Measurements from ENCODE around the gene ERVMER34-1. TPM values are rescaled to one million over a fixed set of nuclear protein-coding genes. Genes with fewer than 3 reads are reported as not detected.
A peak's percentile ranks its signal among the peaks of the same experiment; 100 is the strongest.

The ERVMER34-1 gene, protein sequence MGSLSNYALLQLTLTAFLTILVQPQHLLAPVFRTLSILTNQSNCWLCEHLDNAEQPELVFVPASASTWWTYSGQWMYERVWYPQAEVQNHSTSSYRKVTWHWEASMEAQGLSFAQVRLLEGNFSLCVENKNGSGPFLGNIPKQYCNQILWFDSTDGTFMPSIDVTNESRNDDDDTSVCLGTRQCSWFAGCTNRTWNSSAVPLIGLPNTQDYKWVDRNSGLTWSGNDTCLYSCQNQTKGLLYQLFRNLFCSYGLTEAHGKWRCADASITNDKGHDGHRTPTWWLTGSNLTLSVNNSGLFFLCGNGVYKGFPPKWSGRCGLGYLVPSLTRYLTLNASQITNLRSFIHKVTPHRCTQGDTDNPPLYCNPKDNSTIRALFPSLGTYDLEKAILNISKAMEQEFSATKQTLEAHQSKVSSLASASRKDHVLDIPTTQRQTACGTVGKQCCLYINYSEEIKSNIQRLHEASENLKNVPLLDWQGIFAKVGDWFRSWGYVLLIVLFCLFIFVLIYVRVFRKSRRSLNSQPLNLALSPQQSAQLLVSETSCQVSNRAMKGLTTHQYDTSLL
- total RNA-seq: 2.9 and 3.4 TPM in 2 replicates
- polyA plus RNA-seq: 2.9 and 3.2 TPM in 2 replicates

DNA sequence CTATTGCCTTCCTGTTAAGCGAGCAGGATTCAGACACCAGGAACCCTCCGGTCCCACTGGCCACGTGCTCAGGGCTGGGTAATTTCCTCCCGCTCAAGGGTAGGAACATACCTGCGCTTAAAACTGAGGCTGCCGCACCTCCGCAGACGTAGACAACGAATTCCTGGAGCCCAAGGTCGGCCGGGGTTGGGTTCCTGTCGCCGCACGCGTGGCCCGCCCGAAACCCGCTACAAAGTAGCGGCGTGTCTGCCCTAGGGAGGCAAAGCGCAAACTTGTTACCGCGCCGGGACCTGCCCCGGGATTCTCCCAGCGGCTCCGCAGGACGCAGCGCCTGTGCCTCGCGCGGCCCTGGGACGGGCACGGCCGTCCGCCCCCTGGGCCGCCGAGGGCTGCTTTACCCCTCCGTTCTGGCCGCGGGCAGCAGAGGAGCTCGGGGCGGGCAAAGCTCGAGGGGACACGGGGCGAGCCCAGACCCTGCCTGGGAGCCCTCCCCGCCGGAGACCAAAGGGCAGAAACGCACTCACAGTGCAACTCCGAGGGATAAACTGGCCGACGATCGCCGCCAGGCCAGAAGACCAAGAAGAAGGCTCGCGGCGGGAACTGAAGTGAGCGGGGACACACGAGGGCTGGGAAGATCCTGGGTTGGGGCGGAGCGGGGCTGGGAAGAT lies at the start of gene ERVMER34-1:
Gene ERVMER34-1 (minus strand): TSS at position 607 of the 668 bp plus-strand sequence. CDS start 5,905 bp downstream, outside the sequence.
- H3K4me3 ChIP-seq: peak within 1 kb of the TSS; percentile 26
- no peaks in the 10 kb centered on the region for H3K9me3 ChIP-seq (ENCODE audit: low read depth)
- peaks cover 11% of the 10 kb centered on the region for H3K27me3 ChIP-seq
- no peak within 1 kb of the TSS for H3K27ac ChIP-seq
- H3K36me3 ChIP-seq: no peaks in the 10 kb centered on the region
- peak; percentile 29 to 64 for DNase-seq (ENCODE audit: low read depth in 1 of 2, low spot score in 1 of 2)
- H3K4me1 ChIP-seq (ENCODE audit: low read depth): peaks cover 12% of the 10 kb centered on the region
- TF ChIP-seq, protein P1, sequence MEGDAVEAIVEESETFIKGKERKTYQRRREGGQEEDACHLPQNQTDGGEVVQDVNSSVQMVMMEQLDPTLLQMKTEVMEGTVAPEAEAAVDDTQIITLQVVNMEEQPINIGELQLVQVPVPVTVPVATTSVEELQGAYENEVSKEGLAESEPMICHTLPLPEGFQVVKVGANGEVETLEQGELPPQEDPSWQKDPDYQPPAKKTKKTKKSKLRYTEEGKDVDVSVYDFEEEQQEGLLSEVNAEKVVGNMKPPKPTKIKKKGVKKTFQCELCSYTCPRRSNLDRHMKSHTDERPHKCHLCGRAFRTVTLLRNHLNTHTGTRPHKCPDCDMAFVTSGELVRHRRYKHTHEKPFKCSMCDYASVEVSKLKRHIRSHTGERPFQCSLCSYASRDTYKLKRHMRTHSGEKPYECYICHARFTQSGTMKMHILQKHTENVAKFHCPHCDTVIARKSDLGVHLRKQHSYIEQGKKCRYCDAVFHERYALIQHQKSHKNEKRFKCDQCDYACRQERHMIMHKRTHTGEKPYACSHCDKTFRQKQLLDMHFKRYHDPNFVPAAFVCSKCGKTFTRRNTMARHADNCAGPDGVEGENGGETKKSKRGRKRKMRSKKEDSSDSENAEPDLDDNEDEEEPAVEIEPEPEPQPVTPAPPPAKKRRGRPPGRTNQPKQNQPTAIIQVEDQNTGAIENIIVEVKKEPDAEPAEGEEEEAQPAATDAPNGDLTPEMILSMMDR (IDR thresholded peaks at IDR 0.05; ENCODE audit: low read depth, low read length): no peak

DNA sequence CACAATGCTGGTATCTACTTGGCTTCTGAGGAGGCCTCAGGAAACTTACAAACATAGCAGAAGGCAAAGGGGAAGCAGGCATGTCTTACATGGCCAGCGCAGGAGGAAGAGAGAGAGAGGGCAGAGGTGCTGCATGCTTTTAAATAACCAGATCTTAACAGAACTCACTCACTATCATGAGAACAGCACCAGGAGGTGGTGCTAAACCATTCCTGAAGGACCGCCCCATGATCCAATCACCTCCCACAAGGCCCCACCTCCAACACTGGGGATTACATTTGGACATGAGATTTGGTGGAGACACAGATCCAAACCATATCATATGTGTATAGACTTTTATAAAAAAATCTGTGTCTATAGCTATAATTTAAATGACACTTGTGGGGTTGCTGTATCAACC lies 48.6 kb upstream of the ERVMER34-1 start:
- Histone ChIP-seq H3K36me3 (no peaks in the 10 kb centered on the region), H3K4me3 (no peak overlapping the region), H3K4me1 (ENCODE audit: low read depth) (no peaks in the 10 kb centered on the region), H3K27me3 (no peaks in the 10 kb centered on the region), H3K9me3 (ENCODE audit: low read depth) (no peaks in the 10 kb centered on the region), H3K27ac (no peak overlapping the region)
- TF ChIP-seq, protein P1 (IDR thresholded peaks at IDR 0.05; ENCODE audit: low read depth, low read length): no peak
- no peak for DNase-seq (ENCODE audit: low read depth in 1 of 2, low spot score in 1 of 2)

DNA sequence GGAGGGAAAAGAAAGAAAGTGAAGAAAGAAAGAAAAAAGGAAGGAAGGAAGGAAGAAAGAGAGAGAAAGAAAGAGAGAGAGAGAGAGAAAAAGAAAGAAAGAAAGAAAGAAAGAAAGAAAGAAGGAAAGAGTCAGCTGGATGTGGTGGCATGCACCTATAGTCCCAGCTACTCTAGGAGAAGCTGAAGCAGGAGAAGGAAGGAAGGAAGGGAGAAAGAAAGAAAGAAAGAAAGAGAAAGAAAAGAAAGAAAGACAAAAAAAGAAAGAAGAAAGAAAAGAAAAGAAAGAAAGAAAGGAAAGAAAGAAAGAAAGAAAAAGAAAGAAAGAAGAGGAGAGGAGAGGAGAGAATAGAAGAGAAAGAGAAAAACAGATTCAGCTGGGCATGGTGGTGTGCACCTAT lies 44.3 kb upstream of the ERVMER34-1 start:
- no peak for DNase-seq (ENCODE audit: low read depth in 1 of 2, low spot score in 1 of 2)
- H3K36me3 ChIP-seq: no peaks in the 10 kb centered on the region
- TF ChIP-seq, protein P1 (IDR thresholded peaks at IDR 0.05; ENCODE audit: low read depth, low read length): no peak
- H3K4me3 ChIP-seq: no peak overlapping the region
- no peaks in the 10 kb centered on the region for H3K4me1 ChIP-seq (ENCODE audit: low read depth)
- H3K27me3 ChIP-seq: no peaks in the 10 kb centered on the region
- no peak overlapping the region for H3K27ac ChIP-seq
- H3K9me3 ChIP-seq (ENCODE audit: low read depth): no peaks in the 10 kb centered on the region

DNA sequence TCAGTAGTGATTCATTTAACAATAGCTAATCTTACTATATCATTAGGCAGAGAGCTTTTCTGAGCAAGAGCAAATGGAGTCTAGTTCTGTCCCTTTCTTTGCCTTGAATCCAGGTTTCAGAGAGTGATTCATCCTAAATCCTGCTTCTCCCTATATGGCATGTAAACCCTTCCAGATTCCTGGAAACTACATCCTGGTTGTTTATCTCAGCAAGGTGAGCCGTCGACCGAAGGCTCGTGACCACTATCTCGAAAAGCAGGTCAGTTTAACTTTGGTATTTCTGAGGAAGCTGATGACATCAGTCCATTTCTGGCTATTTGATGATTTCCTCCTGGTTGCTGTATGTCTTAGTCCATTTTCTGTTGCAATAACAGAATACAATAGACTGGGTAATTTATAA lies 40.7 kb upstream of the ERVMER34-1 start:
- Histone ChIP-seq H3K4me1 (ENCODE audit: low read depth) (no peaks in the 10 kb centered on the region), H3K27ac (no peak overlapping the region), H3K4me3 (no peak overlapping the region), H3K9me3 (ENCODE audit: low read depth) (no peaks in the 10 kb centered on the region), H3K27me3 (no peaks in the 10 kb centered on the region), H3K36me3 (no peaks in the 10 kb centered on the region)
- TF ChIP-seq, protein P1 (IDR thresholded peaks at IDR 0.05; ENCODE audit: low read depth, low read length): no peak
- no peak for DNase-seq (ENCODE audit: low read depth in 1 of 2, low spot score in 1 of 2)

DNA sequence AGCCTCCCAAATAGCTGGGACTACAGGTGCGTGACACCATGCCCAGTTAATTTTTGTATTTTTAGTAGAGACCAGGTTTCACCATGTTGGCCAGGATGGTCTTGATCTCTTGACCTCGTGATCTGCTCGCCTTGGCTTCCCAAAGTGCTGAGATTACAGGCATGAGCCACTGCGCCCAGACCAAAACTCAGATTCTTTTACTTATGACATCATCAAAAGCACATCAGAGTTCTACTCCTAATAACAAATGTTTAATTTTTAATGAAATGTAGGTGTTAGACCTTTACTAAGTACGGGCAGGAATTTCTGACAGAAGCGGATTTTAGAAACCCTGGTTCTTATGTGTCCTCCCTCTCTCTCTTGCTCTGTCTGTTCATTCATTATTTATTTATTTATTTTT lies 38.5 kb upstream of the ERVMER34-1 start:
- TF ChIP-seq, protein P1 (IDR thresholded peaks at IDR 0.05; ENCODE audit: low read depth, low read length): no peak
- H3K4me3 ChIP-seq: no peak overlapping the region
- H3K4me1 ChIP-seq (ENCODE audit: low read depth): no peaks in the 10 kb centered on the region
- no peaks in the 10 kb centered on the region for H3K27me3 ChIP-seq
- H3K9me3 ChIP-seq (ENCODE audit: low read depth): no peaks in the 10 kb centered on the region
- no peak overlapping the region for H3K27ac ChIP-seq
- H3K36me3 ChIP-seq: no peaks in the 10 kb centered on the region
- no peak for DNase-seq (ENCODE audit: low read depth in 1 of 2, low spot score in 1 of 2)
